GM19240 (cell line): Measurements from ENCODE around the gene PDGFRB.

ENCODE experiments used
- DNase-seq: peaks from one replicate; pipeline ENCODE4 v3.0.0; 2011; ENCODE audit warnings: low spot score; ENCODE audit not compliant: insufficient read length

Gene PDGFRB

GRCh38 chr5:150068961-150069645 is 86.5 kb downstream of the PDGFRB start:
- DNase-seq: no peak

GRCh38 chr5:150068472-150068871 is 87.2 kb downstream of the PDGFRB start:
- no peak for DNase-seq

- DNase-seq: no peak
These were observed 87.6 kb downstream of the PDGFRB start for GRCh38 chr5:150068071-150068470.

- no peak for DNase-seq
These were observed 88.2 kb downstream of the PDGFRB start for GRCh38 chr5:150067405-150067960.

- no peak for DNase-seq
These were observed 88.7 kb downstream of the PDGFRB start for GRCh38 chr5:150066901-150067396.

GRCh38 chr5:150066436-150066835 is 89.2 kb downstream of the PDGFRB start:
- no peak for DNase-seq

- no peak for DNase-seq
These were observed 89.8 kb downstream of the PDGFRB start for GRCh38 chr5:150065886-150066285.

GRCh38 chr5:150065346-150065745 is 90.3 kb downstream of the PDGFRB start:
- DNase-seq: no peak

GRCh38 chr5:150064681-150065220 is 90.9 kb downstream of the PDGFRB start:
- DNase-seq: no peak
